NCI-H460 (cell line): ENCODE results near the gene ITGB3. TPM values are rescaled to one million over a fixed set of nuclear protein-coding genes. Genes with fewer than 3 reads are reported as not detected.
"Not testable (repeated sequence)": the region's sequence is repeated elsewhere in the genome, so short reads cannot be mapped to it uniquely, and the experiment has no call there.

Source experiments
- DNase-seq: peaks from one replicate; pipeline ENCODE4 v3.0.0-alpha.2; 2016; ENCODE audit warnings: low read depth; ENCODE audit errors: extremely low read depth
- total RNA-seq: library from RNA; depleted of rRNA; stranded (reverse); fragments of >200 nt; shearing (Covaris generic); gene quantifications from 2 replicates; pipeline ENCODE4 v1.2.3, GENCODE V29; 2014

ITGB3 gene
- total RNA-seq, 1 experiment from 2014 or later, result not detected

- no peak for DNase-seq
Observed at GRCh38 chr17:47243737-47244598, 9.7 kb upstream of the ITGB3 start.

- DNase-seq, result no peak
Observed at GRCh38 chr17:47244697-47245096, 8.9 kb upstream of the ITGB3 start.

- DNase-seq, result no peak
Observed at GRCh38 chr17:47246120-47246519, 7.5 kb upstream of the ITGB3 start.

GRCh38 chr17:47250855-47251254 is 2.8 kb upstream of the ITGB3 start:
- no peak for DNase-seq

GRCh38 chr17:47251421-47251940 is 2.1 kb upstream of the ITGB3 start:
- no peak for DNase-seq

- DNase-seq, result no peak
Observed at GRCh38 chr17:47252209-47252608, 1.4 kb upstream of the ITGB3 start.

- DNase-seq, result no peak
Observed at GRCh38 chr17:47252766-47253512, 688 bp upstream of the ITGB3 start.

- no peak for DNase-seq
Observed at GRCh38 chr17:47254403-47254943, 846 bp downstream of the ITGB3 start.

GRCh38 chr17:47257651-47258339 is 4.2 kb downstream of the ITGB3 start:
- DNase-seq, result no peak

- DNase-seq, result no peak
Observed at GRCh38 chr17:47262586-47262985, 9.0 kb downstream of the ITGB3 start.

GRCh38 chr17:47264166-47264565 is 10.5 kb downstream of the ITGB3 start:
- no peak for DNase-seq

GRCh38 chr17:47265983-47266541 is 12.4 kb downstream of the ITGB3 start:
- no peak for DNase-seq

GRCh38 chr17:47266782-47267181 is 13.2 kb downstream of the ITGB3 start:
- DNase-seq, result no peak

GRCh38 chr17:47267354-47267828 is 13.8 kb downstream of the ITGB3 start:
- no peak for DNase-seq

- not testable (repeated sequence) for DNase-seq
Observed at GRCh38 chr17:47268964-47269363, 15.3 kb downstream of the ITGB3 start.

- DNase-seq, result not testable (repeated sequence)
Observed at GRCh38 chr17:47269561-47270280, 16.1 kb downstream of the ITGB3 start.

- DNase-seq, result no peak
Observed at GRCh38 chr17:47270946-47271705, 17.5 kb downstream of the ITGB3 start.

GRCh38 chr17:47272491-47272890 is 18.9 kb downstream of the ITGB3 start:
- no peak for DNase-seq

GRCh38 chr17:47273245-47273644 is 19.6 kb downstream of the ITGB3 start:
- no peak for DNase-seq
